ENCODE measurements around the gene PPIF.

PPIF gene

DNA sequence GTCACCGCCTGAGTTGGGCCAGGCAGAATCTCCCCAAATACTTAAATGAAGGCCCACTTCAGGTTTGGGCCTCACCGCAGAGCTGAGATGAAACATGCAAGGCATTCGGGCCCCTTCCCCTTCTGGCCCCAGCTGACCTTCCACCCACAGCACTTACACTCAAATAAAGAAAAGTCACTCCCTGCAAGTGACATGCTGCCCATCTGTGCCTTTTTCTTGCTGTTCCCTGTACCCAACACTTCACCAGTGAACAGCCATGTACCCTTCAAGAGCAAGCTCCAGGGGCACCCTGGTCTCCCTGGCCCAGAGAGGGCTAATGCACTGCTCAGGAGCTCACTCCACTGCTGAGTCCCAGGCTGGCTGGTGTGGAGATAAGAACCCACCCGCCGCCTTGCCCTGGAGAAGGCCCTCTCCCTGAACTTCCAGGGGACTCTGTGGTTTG, 57.4 kb downstream of the PPIF start:
- no peak for DNase-seq
